Measurements from ENCODE around the gene SELENOT. TPM values are rescaled to one million over a fixed set of nuclear protein-coding genes. Genes with fewer than 3 reads are reported as not detected.

SELENOT gene
- polyA plus RNA-seq, 1 of the 3 experiments (the other 2 are of a cell fraction), result 143 TPM

- TF ChIP-seq YY1 (IDR thresholded peaks at IDR 0.05; ENCODE audit: low read depth), result peak; percentile 86
- peak; percentile 90 for TF ChIP-seq TAF1 (IDR thresholded peaks at IDR 0.05; ENCODE audit: borderline replicate concordance, low read depth, low read length)
- peak; percentile 95 for TF ChIP-seq NRF1 (IDR thresholded peaks at IDR 0.05; ENCODE audit: low read depth, low read length)
- 0 out of 2 replicates have a peak, but pooled peaks have one; percentile 1 for TF ChIP-seq REST (IDR thresholded peaks at IDR 0.05; ENCODE audit: low read depth, low read length)
- TF ChIP-seq FOXJ3 (CRISPR knock-in tag; IDR thresholded peaks at IDR 0.05), result no peak
- TF ChIP-seq ZBTB33 (IDR thresholded peaks at IDR 0.05; ENCODE audit: borderline replicate concordance, low read depth), result no peak
- peak; percentile 58; the same call in 1 of the 2 replicates for TF ChIP-seq FOXM1 (IDR thresholded peaks at IDR 0.05; ENCODE audit: low read depth)
Measured at GRCh38 chr3:150603153-150603979, at the start of gene SELENOT (continued).

- ChIA-PET CTCF (interaction anchor here (0.8 to 1.5 kb wide), 3 partner anchors 12 to 165 kb away, joined by 3 to 5 read pairs (median 4); no protein-coding TSS in a partner anchor), POLR2A (no interaction called here)
- DNase-seq, result no peak
- H2AFZ ChIP-seq (ENCODE audit: low read depth), result no peak overlapping the region
- peaks cover 87% of the 10 kb centered on the region for H3K79me2 ChIP-seq (ENCODE audit: insufficient read depth)
- H3K36me3 ChIP-seq (replicated peaks in 1 of 2; ENCODE audit: control insufficient read depth in 1 of 2, insufficient read depth in 2 of 2, low read length in 1 of 2), result peaks cover 42 to 74% of the 10 kb centered on the region in 2 experiments
- no peaks in the 10 kb centered on the region for H3K27me3 ChIP-seq (ENCODE audit: insufficient read depth)
- H3K4me3 ChIP-seq (ENCODE audit: low read depth in 2 of 2, low read length in 1 of 2), result no peak overlapping the region
- no peaks in the 10 kb centered on the region; a peak in 1 of 4 replicates for H3K4me1 ChIP-seq (ENCODE audit: control insufficient read depth in 1 of 2, insufficient read depth in 2 of 2, low read depth in 1 of 2, low read length in 1 of 2)
- WGBS (ENCODE audit: low lambda C conversion rate), result 94% methylated on average over 4 of the region's 4 CpGs
- H4K20me1 ChIP-seq (ENCODE audit: insufficient read depth), result no peaks in the 10 kb centered on the region
- H3K9me3 ChIP-seq, result no peaks in the 10 kb centered on the region
- H3K9ac ChIP-seq, result no peak overlapping the region
- H3K9me2 ChIP-seq, result no peaks in the 10 kb centered on the region
- H3K4me2 ChIP-seq, result no peak overlapping the region
- H3K27ac ChIP-seq (ENCODE audit: low read depth in 2 of 2, low read length in 1 of 2), result no peak overlapping the region
- peaks cover 7% of the 10 kb centered on the region for H3F3A ChIP-seq (replicated peaks; ENCODE audit: insufficient read depth)
- TF ChIP-seq USF2 (IDR thresholded peaks at IDR 0.05; ENCODE audit: borderline replicate concordance, low read depth, low read length) (no peak), RCOR1 (IDR thresholded peaks at IDR 0.05; ENCODE audit: low read length) (no peak), TAF1 (IDR thresholded peaks at IDR 0.05; ENCODE audit: borderline replicate concordance, low read depth, low read length) (no peak), JUND (IDR thresholded peaks at IDR 0.05) (no peak), MXI1 (IDR thresholded peaks at IDR 0.05; ENCODE audit: low read depth, low read length) (no peak), MEF2A (IDR thresholded peaks at IDR 0.05; ENCODE audit: borderline replicate concordance, low read depth) (no peak), TEAD4 (IDR thresholded peaks at IDR 0.05; ENCODE audit: borderline replicate concordance, insufficient read depth) (no peak), EZH2phosphoT487 (IDR thresholded peaks at IDR 0.05; ENCODE audit: borderline replicate concordance, low read depth) (no peak), CTCF (IDR thresholded peaks at IDR 0.05) (no peak), ZBTB33 (IDR thresholded peaks at IDR 0.05; ENCODE audit: borderline replicate concordance, low read depth) (no peak), ELF1 (IDR thresholded peaks at IDR 0.05) (no peak), USF1 (IDR thresholded peaks at IDR 0.05; ENCODE audit: borderline replicate concordance, low read depth) (no peak)
Measured at GRCh38 chr3:150555859-150556436, 47.2 kb upstream of the SELENOT start.

Data from SK-N-SH (cell line).